A673 (cell line): ENCODE data around the gene FRMD4A. TPM values are rescaled to one million over a fixed set of nuclear protein-coding genes. Genes with fewer than 3 reads are reported as not detected.

Experiments
- BruUV-seq: library from RNA; stranded (reverse); fragments of 400-500 nt; replicated peaks from 2 replicates; lab custom pipeline; 2021; lab: Mats Ljungman, UMichigan
- CTCF ChIA-PET: fragments of 300-600 bp; sonication (Branson Sonifier 250); formaldehyde crosslinking; loops from one replicate; lab custom pipeline; 2022; ENCODE audit warnings: antibody characterized with exemption; lab: Charles Lee
- POLR2A ChIA-PET: fragments of 300-600 bp; sonication (Branson Sonifier 250); formaldehyde crosslinking; loops from one replicate; lab custom pipeline; 2022; ENCODE audit warnings: antibody characterized with exemption; ENCODE audit not compliant: low non-redundant PET; lab: Charles Lee
- DNase-seq: peaks from one replicate; pipeline ENCODE4 v3.0.0-alpha.2; 2015; ENCODE audit warnings: low spot score
- H3K27ac ChIP-seq: fragments of 200-600 bp; sonication (generic); 2 replicates; pipeline ENCODE4 v1.5.1; 2016; ENCODE audit warnings: mixed run types, low read depth, mild to moderate bottlenecking, mixed read lengths, antibody characterized with exemption, low read length; ENCODE audit not compliant: poor library complexity, severe bottlenecking
- H3K27me3 ChIP-seq: fragments of 200-600 bp; sonication (generic); replicated peaks from 2 replicates; pipeline ENCODE4 v1.6.1; 2017; ENCODE audit warnings: mixed run types, low read depth, mild to moderate bottlenecking, mixed read lengths, antibody characterized with exemption, low read length; ENCODE audit not compliant: insufficient read depth, poor library complexity
- H3K36me3 ChIP-seq: fragments of 200-600 bp; sonication (generic); 2 replicates; pipeline ENCODE4 v1.6.1; 2016; ENCODE audit warnings: mixed run types, mild to moderate bottlenecking, mixed read lengths, antibody characterized with exemption, low read length; ENCODE audit not compliant: insufficient read depth, poor library complexity, severe bottlenecking
- H3K4me1 ChIP-seq: fragments of 200-600 bp; sonication (generic); 2 replicates; pipeline ENCODE4 v1.6.1; 2017; ENCODE audit warnings: mixed run types, mild to moderate bottlenecking, mixed read lengths, antibody characterized with exemption, low read length; ENCODE audit not compliant: insufficient read depth, poor library complexity, severe bottlenecking
- H3K4me3 ChIP-seq: fragments of 200-600 bp; sonication (generic); 2 replicates; pipeline ENCODE4 v1.5.1; 2016; ENCODE audit warnings: low read depth, mixed run types, mild to moderate bottlenecking, mixed read lengths, low read length; ENCODE audit not compliant: poor library complexity, severe bottlenecking
- H3K9me3 ChIP-seq: fragments of 200-600 bp; sonication (generic); 2 replicates; pipeline ENCODE4 v1.6.1; 2016; ENCODE audit warnings: mixed run types, low read depth, mild to moderate bottlenecking, mixed read lengths, antibody characterized with exemption, low read length; ENCODE audit not compliant: poor library complexity, severe bottlenecking
- CTCF ChIP-seq: fragments of 300-800, 200-600 bp; sonication (generic); conservative IDR thresholded peaks from 2 replicates; pipeline ENCODE4 v1.5.1; 2017; ENCODE audit warnings: low read depth, mild to moderate bottlenecking, antibody characterized with exemption, low read length, moderate library complexity, mixed read lengths
- EZH2 ChIP-seq: fragments of 200-600 bp; sonication (generic); IDR thresholded peaks from 2 replicates; pipeline ENCODE4 v1.6.1; 2017; ENCODE audit warnings: borderline replicate concordance, low read depth, mild to moderate bottlenecking, mixed read lengths, antibody characterized with exemption, low read length; ENCODE audit not compliant: poor library complexity, severe bottlenecking
- intact Hi-C: fragments of 100-400 bp; cut with micrococcal nuclease; formaldehyde crosslinking; loops from one replicate; pipeline ENCODE4 v1.10.0; 2022; ENCODE audit not compliant: unreplicated experiment
- total RNA-seq: library from RNA; stranded (reverse); gene quantifications from 2 replicates; pipeline ENCODE4 v1.2.3, GENCODE V29; 2021

The FRMD4A gene
- total RNA-seq, 1 experiment from 2014 or later = 26.3 TPM

GRCh38 chr10:13990392-13990805 is 340.3 kb downstream of the FRMD4A start:
- no peak for TF ChIP-seq EZH2
- TF ChIP-seq CTCF = no peak
- H3K27ac ChIP-seq = no peak overlapping the region
- no TSS peak for BruUV-seq
- H3K4me3 ChIP-seq = no peak overlapping the region
- intact Hi-C loops = no loop called here
- no peaks in the 10 kb centered on the region for H3K4me1 ChIP-seq
- H3K36me3 ChIP-seq = no peaks in the 10 kb centered on the region
- no peaks in the 10 kb centered on the region for H3K27me3 ChIP-seq
- no peak for DNase-seq
- H3K9me3 ChIP-seq = no peaks in the 10 kb centered on the region
- ChIA-PET CTCF (no interaction called here), POLR2A (no interaction called here)

- no peak for DNase-seq
- POLR2A ChIA-PET = no interaction called here
- H3K36me3 ChIP-seq = no peaks in the 10 kb centered on the region
- H3K9me3 ChIP-seq = no peaks in the 10 kb centered on the region
- no peak for TF ChIP-seq CTCF
- no peak for TF ChIP-seq EZH2
- H3K4me3 ChIP-seq = no peak overlapping the region
- CTCF ChIA-PET = no interaction called here
- BruUV-seq = no TSS peak
- no peak overlapping the region for H3K27ac ChIP-seq
- H3K27me3 ChIP-seq = no peaks in the 10 kb centered on the region
- intact Hi-C loops = no loop called here
- no peaks in the 10 kb centered on the region for H3K4me1 ChIP-seq
Observed at GRCh38 chr10:13989616-13990015, 341.1 kb downstream of the FRMD4A start.

- H3K27me3 ChIP-seq = no peaks in the 10 kb centered on the region
- no peak overlapping the region for H3K4me3 ChIP-seq
- intact Hi-C loops = no loop called here
- no peak for TF ChIP-seq CTCF
- no peak for TF ChIP-seq EZH2
- H3K36me3 ChIP-seq = no peaks in the 10 kb centered on the region
- no peaks in the 10 kb centered on the region for H3K9me3 ChIP-seq
- POLR2A ChIA-PET = no interaction called here
- no peak overlapping the region for H3K27ac ChIP-seq
- H3K4me1 ChIP-seq = no peaks in the 10 kb centered on the region
- DNase-seq = no peak
- CTCF ChIA-PET = no interaction called here
- no TSS peak for BruUV-seq
Observed at GRCh38 chr10:13987446-13987845, 343.3 kb downstream of the FRMD4A start.
